Naive B cell (primary cell): Measurements from ENCODE around the gene HNRNPUL1. TPM values are rescaled to one million over a fixed set of nuclear protein-coding genes. Genes with fewer than 3 reads are reported as not detected.
"Not testable (repeated sequence)": the region's sequence is repeated elsewhere in the genome, so short reads cannot be mapped to it uniquely, and the experiment has no call there.

Experiments used
- ATAC-seq, 2 donors: fragments of 150-1000 bp; cut with Tn5 transposase; 2 replicates each; pipeline ENCODE4 v1.10.0; 2021; ENCODE audit warnings: low read depth in 2 of 2, mild to moderate bottlenecking in 2 of 2, moderate library complexity in 2 of 2
- DNase-seq: peaks from one replicate; pipeline ENCODE4 v3.0.0; 2022
- H3K27ac Mint-ChIP-seq, 6 donors: one replicate each; pipeline ENCODE4 v1.8.0; 2020 to 2022; ENCODE audit warnings: mild to moderate bottlenecking in 6 of 6, mixed read lengths in 6 of 6, moderate library complexity in 5 of 6, inconsistent platforms in 2 of 6
- H3K27me3 Mint-ChIP-seq, 3 donors: one replicate each; pipeline ENCODE4 v1.8.0; 2021 to 2022; ENCODE audit warnings: mixed read lengths in 3 of 3, mild to moderate bottlenecking in 1 of 3
- H3K36me3 Mint-ChIP-seq, 2 donors: one replicate each; pipeline ENCODE4 v1.8.0; 2020 to 2022; ENCODE audit warnings: mixed read lengths in 2 of 2, inconsistent platforms in 1 of 2, mild to moderate bottlenecking in 1 of 2
- H3K4me1 Mint-ChIP-seq, 3 donors: one replicate each; pipeline ENCODE4 v1.8.0; 2020 to 2022; ENCODE audit warnings: mixed read lengths in 3 of 3, inconsistent platforms in 1 of 3, mild to moderate bottlenecking in 1 of 3, moderate library complexity in 1 of 3
- H3K4me3 Mint-ChIP-seq, 8 donors: one replicate each; pipeline ENCODE4 v1.8.0; 2020 to 2022; ENCODE audit warnings: mild to moderate bottlenecking in 8 of 8, mixed read lengths in 8 of 8, moderate library complexity in 8 of 8, inconsistent platforms in 2 of 8
- H3K9me3 Mint-ChIP-seq, 7 donors: one replicate each; pipeline ENCODE4 v1.8.0; 2020 to 2022; ENCODE audit warnings: mixed read lengths in 7 of 7, mild to moderate bottlenecking in 5 of 7, inconsistent platforms in 2 of 7, moderate library complexity in 1 of 7
- polyA plus RNA-seq, 6 donors: library from polyadenylated mRNA; unstranded; fragments of 300-500 nt; fragmentation: Illumina TruSeq; gene quantifications; one replicate each; pipeline ENCODE4 v1.2.3, GENCODE V29; 2021; ENCODE audit warnings: low read depth in 6 of 6

The HNRNPUL1 gene
- polyA plus RNA-seq, 6 donors from 2014 or later, result 26.2 to 85.3 (median 54.4) TPM

- H3K4me3 Mint-ChIP-seq, result no peak overlapping the region
- peaks cover 16 to 35% of the 10 kb centered on the region in 2 donors for H3K36me3 Mint-ChIP-seq
- DNase-seq (no peak), ATAC-seq (no peak)
- no peak overlapping the region for H3K27ac Mint-ChIP-seq
- H3K4me1 Mint-ChIP-seq, result peaks cover 28 to 37% (median 32%) of the 10 kb centered on the region in 3 donors
- no peaks in the 10 kb centered on the region for H3K27me3 Mint-ChIP-seq
- H3K9me3 Mint-ChIP-seq, result no peaks in the 10 kb centered on the region
These were observed 5.4 kb downstream of the HNRNPUL1 start for GRCh38 chr19:41269571-41269970.

DNA sequence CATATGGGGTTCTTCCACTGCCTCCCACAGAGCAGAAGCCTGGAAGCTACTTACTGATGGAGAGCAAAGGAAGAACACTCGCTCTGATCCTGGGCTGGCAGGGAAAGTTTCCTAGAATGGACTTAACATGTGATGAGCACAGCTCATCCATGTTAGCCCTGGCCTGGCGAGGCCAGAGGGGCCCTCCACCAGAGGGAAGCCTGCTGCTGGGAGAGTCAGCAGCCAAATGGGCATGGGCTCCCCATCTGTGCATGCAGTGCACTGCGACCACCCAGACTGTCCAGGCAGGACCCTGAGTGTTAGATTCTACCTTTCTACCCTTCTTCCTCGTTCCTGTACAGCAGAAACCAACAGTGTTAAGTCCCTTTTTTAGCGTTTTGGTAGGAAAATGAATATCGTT, 8.9 kb downstream of the HNRNPUL1 start:
- Mint-ChIP-seq H3K36me3 (peaks cover 23 to 47% of the 10 kb centered on the region in 2 donors), H3K4me3 (no peak overlapping the region), H3K4me1 (peaks cover 0 to 8% (median 7%) of the 10 kb centered on the region in 3 donors), H3K27ac (peak overlapping the region in 1 of 6 donors; percentile 61), H3K27me3 (no peaks in the 10 kb centered on the region), H3K9me3 (no peaks in the 10 kb centered on the region)
- DNase-seq (no peak), ATAC-seq (no peak)

- no peak overlapping the region for H3K27ac Mint-ChIP-seq
- no peaks in the 10 kb centered on the region for H3K27me3 Mint-ChIP-seq
- H3K36me3 Mint-ChIP-seq, result peaks cover 30 to 47% of the 10 kb centered on the region in 2 donors
- no peaks in the 10 kb centered on the region for H3K9me3 Mint-ChIP-seq
- ATAC-seq, result no peak
- peaks cover 0 to 8% (median 3%) of the 10 kb centered on the region in 3 donors for H3K4me1 Mint-ChIP-seq
- H3K4me3 Mint-ChIP-seq, result no peak overlapping the region
- no peak for DNase-seq
These were observed 10.6 kb downstream of the HNRNPUL1 start for GRCh38 chr19:41274802-41275201.

- peaks cover 35 to 57% of the 10 kb centered on the region in 2 donors for H3K36me3 Mint-ChIP-seq
These were observed 12.1 kb downstream of the HNRNPUL1 start for GRCh38 chr19:41276231-41276630.

GRCh38 chr19:41278478-41278877, 14.3 kb downstream of the HNRNPUL1 start:
- H3K4me3 Mint-ChIP-seq, result no peak overlapping the region
- no peak for DNase-seq
- H3K27ac Mint-ChIP-seq, result peak overlapping the region in 1 of 6 donors; percentile 8
- H3K36me3 Mint-ChIP-seq, result peaks cover 21 to 41% of the 10 kb centered on the region in 2 donors
- no peaks in the 10 kb centered on the region for H3K27me3 Mint-ChIP-seq
- H3K4me1 Mint-ChIP-seq, result peaks cover 0 to 3% (median 0%) of the 10 kb centered on the region in 3 donors
- ATAC-seq, result no peak
- no peaks in the 10 kb centered on the region for H3K9me3 Mint-ChIP-seq

More at GRCh38 chr19:41276231-41276630, 12.1 kb downstream of the HNRNPUL1 start:
- Mint-ChIP-seq H3K27ac (peak overlapping the region in 3 of 6 donors; percentile 17 to 93 (median 47)), H3K4me1 (peaks cover 0 to 8% (median 3%) of the 10 kb centered on the region in 3 donors), H3K9me3 (no peaks in the 10 kb centered on the region), H3K4me3 (no peak overlapping the region), H3K27me3 (no peaks in the 10 kb centered on the region)
- ATAC-seq, result no peak
- DNase-seq, result no peak

DNA sequence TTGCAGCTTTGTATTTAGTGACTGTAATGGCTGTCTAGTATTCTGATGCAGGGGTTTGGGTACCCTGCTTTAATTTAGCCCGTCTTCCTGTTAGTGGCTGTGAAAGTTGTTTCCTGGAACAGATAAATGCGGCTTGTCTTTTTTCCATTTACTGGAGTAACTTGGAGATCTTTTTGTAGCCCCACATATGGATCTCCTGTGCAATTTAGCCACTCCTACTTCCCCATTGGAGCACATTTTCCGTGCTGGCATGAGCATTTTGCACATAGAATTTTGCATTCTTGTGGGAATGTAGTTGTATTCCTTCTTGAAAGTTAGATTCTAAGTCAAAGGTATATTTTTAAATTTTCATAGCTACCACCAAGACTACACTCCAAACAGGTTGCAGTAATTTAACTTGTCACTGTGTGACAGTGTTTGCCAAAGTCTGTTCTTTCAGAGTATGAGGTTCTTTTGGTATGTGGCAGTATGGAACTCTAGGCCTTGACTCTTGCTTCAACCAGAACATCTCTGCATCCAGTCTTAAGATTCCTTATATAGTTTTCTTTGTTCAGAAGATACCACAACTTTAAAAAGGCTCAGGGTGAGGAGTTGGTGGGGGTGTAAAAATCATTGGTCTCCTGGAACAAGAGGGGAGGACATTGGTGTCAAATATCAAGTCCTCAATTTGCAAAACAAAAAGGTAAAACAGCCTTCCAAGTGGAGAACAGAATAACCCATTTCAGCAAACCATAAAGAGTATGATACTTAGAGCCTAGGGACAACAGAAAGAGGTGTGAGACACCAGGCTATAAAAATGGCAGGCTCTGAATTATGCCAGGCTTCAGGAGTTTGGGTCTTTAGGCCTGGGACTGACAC, 24.7 kb downstream of the HNRNPUL1 start:
- Mint-ChIP-seq H3K4me1 (peaks cover 0 to 2% (median 0%) of the 10 kb centered on the region in 3 donors), H3K36me3 (peaks cover 0 to 7% of the 10 kb centered on the region in 2 donors), H3K27ac (peak overlapping the region in 2 of 6 donors; percentile 36 to 79), H3K27me3 (no peaks in the 10 kb centered on the region), H3K9me3 (no peaks in the 10 kb centered on the region), H3K4me3 (peak overlapping the region in 1 of 8 donors; percentile 44)
- ATAC-seq (no peak), DNase-seq (no peak)

DNA sequence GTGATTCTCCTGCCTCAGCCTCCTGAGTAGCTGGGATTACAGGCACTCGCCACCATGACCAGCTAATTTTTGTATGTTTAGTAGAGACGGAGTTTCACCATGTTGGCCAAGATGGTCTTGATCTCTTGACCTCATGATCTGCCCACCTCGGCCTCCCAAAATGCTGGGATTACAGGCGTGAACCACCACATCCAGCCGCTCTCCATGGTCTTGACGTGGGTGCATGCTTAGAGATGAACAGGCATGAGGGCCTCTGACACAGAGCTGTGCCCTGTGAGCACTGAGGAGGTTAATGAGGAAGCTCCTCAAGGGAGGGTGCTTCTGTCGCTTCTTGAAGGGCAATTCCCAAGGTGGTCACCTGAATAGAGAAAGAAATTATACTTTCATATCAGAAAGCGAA, 25.6 kb downstream of the HNRNPUL1 start:
- H3K27ac Mint-ChIP-seq, H3K27me3 Mint-ChIP-seq, ATAC-seq, H3K9me3 Mint-ChIP-seq, H3K4me1 Mint-ChIP-seq, H3K4me3 Mint-ChIP-seq, DNase-seq: not testable (repeated sequence)
- H3K36me3 Mint-ChIP-seq, result peaks cover 7 to 16% of the 10 kb centered on the region in 2 donors

DNA sequence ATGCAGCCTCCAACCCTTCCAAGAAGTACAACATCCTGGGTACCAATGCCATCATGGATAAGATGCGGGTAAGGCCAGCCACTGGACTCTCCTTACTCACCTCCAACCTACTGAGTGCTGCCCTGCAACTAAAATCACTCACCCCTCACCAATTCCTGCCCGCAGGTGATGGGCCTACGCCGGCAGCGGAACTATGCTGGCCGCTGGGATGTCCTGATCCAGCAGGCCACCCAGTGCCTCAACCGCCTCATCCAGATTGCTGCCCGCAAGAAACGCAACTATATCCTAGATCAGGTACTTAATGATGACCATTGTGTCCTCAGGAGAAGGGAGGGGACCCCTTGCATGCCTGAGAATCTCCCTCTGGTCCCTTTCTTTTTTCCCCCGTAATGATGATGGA, 30.2 kb downstream of the HNRNPUL1 start:
- no peak for ATAC-seq
- peak overlapping the region in 4 of 6 donors; percentile 42 to 97 (median 53) for H3K27ac Mint-ChIP-seq
- peaks cover 12 to 21% of the 10 kb centered on the region in 2 donors for H3K36me3 Mint-ChIP-seq
- no peak for DNase-seq
- no peaks in the 10 kb centered on the region for H3K9me3 Mint-ChIP-seq
- peaks cover 22 to 31% (median 29%) of the 10 kb centered on the region in 3 donors for H3K4me1 Mint-ChIP-seq
- no peaks in the 10 kb centered on the region for H3K27me3 Mint-ChIP-seq
- peak overlapping the region in 1 of 8 donors; percentile 15 for H3K4me3 Mint-ChIP-seq

- Mint-ChIP-seq H3K9me3 (no peaks in the 10 kb centered on the region), H3K4me3 (peak overlapping the region in 1 of 8 donors; percentile 47), H3K27me3 (no peaks in the 10 kb centered on the region), H3K4me1 (peaks cover 28 to 42% (median 36%) of the 10 kb centered on the region in 3 donors), H3K27ac (peak overlapping the region in 5 of 6 donors; percentile 82 to 99 (median 98)), H3K36me3 (peaks cover 12 to 21% of the 10 kb centered on the region in 2 donors)
- DNase-seq, result no peak
- ATAC-seq, result no peak
These were observed 31.3 kb downstream of the HNRNPUL1 start for GRCh38 chr19:41295499-41295898.

GRCh38 chr19:41296433-41296871, 32.3 kb downstream of the HNRNPUL1 start:
- Mint-ChIP-seq H3K4me1 (peaks cover 33 to 52% (median 42%) of the 10 kb centered on the region in 3 donors), H3K27ac (peak overlapping the region; percentile 96 to 99 (median 98)), H3K36me3 (peaks cover 12 to 21% of the 10 kb centered on the region in 2 donors), H3K27me3 (no peaks in the 10 kb centered on the region), H3K4me3 (no peak overlapping the region), H3K9me3 (no peaks in the 10 kb centered on the region)
- ATAC-seq, result no peak
- DNase-seq, result no peak

GRCh38 chr19:41297628-41298347, 33.6 kb downstream of the HNRNPUL1 start:
- peaks cover 12 to 19% of the 10 kb centered on the region in 2 donors for H3K36me3 Mint-ChIP-seq
- peak; percentile 79 for ATAC-seq

DNA sequence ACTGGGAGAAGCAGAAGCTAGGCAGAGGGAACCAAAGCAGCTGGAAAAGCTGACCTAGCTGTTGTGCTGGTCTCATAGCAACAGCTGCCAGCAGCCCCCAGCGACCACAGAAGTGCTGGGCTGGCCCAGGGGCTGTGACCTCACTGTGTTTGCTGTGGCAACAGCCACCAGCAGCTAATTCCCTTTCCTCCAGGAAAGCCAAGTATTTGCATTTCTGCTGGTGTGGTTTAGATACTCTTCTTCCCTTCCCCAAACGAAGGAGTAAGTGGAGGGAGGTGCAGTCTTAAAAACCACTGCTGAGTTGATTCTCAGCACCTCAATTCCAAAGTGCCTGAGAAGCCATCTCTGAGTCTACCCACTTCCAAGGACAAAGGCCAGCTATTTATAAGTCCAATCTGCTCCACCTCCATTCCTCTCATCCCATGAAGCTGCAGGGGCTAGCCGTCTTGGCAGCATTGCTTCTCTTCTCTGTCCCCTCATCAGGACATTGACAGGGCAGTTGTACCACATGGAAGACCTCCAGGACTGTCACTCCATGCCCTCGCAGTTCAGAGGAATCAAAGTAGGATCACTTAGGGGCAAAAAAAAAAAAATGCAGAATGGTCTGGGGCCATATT, 34.3 kb downstream of the HNRNPUL1 start:
- Mint-ChIP-seq H3K36me3 (peaks cover 12 to 19% of the 10 kb centered on the region in 2 donors), H3K9me3 (no peaks in the 10 kb centered on the region), H3K27me3 (no peaks in the 10 kb centered on the region), H3K4me3 (peak overlapping the region in 7 of 8 donors; percentile 6 to 82 (median 66)), H3K4me1 (peaks cover 46 to 72% (median 60%) of the 10 kb centered on the region in 3 donors), H3K27ac (peak overlapping the region; percentile 96 to 99 (median 98))
- ATAC-seq, result peak; percentile 39 to 56
- peak; percentile 48 for DNase-seq

More at GRCh38 chr19:41297628-41298347, 33.6 kb downstream of the HNRNPUL1 start:
- peak overlapping the region; percentile 96 to 99 (median 98) for H3K27ac Mint-ChIP-seq
- peak overlapping the region in 7 of 8 donors; percentile 6 to 82 (median 66) for H3K4me3 Mint-ChIP-seq
- H3K4me1 Mint-ChIP-seq, result peaks cover 42 to 65% (median 56%) of the 10 kb centered on the region in 3 donors
- H3K9me3 Mint-ChIP-seq, result no peaks in the 10 kb centered on the region
- peak; percentile 62 for DNase-seq
- no peaks in the 10 kb centered on the region for H3K27me3 Mint-ChIP-seq
